Epidermal melanocyte (primary cell): ENCODE results near the gene CASKIN2.
"Not testable (repeated sequence)": the region's sequence is repeated elsewhere in the genome, so short reads cannot be mapped to it uniquely, and the experiment has no call there.

ENCODE experiments used
- DNase-seq: peaks from one replicate; pipeline ENCODE4 v3.0.0; 2011; ENCODE audit warnings: low spot score; ENCODE audit not compliant: insufficient read length

CASKIN2 gene

DNA sequence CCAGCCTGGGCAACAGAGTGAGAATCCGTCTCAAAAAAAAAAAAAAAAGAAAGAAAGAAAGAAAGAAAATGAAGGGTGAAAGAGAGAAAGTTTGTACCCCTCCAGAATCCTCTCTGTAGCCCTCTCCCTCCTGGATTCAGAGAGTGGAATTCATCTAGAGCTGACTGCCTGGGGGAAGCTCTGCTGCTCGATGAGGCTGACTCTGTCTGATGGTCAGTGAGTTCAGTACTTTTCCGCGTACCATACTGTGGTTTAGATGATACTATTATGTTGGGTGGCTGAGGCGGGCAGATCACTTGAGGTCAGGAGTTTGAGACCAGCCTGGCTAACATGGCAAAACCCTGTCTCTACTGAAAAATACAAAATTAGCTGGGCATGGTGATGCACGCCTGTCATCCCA lies 44.1 kb downstream of the CASKIN2 start:
- DNase-seq: no peak

- DNase-seq: no peak
These were observed 46.5 kb downstream of the CASKIN2 start for GRCh38 chr17:75468779-75469373.

DNA sequence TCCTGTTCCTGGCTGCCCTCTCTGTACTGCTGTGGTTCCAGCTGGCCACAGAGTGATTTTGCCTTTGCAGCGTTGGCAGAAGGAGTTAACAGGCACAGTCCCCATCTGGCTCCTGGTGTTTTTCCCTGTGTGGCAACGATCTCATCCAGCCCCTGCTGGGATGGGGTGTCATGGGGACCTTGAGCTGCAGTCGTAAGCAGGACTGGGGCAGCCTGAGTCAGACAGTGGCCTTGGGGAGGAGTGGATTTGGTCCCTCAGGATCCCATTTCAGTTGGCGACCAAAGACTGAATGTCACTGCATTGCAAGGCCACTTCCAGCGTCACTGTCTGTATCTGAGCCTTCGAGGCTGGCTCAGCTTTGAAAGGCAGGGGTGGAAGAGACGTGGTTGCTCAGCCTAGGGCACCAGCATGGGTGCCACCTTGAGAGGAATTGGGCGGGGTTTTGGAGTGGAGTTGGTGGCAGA lies 47.0 kb downstream of the CASKIN2 start:
- no peak for DNase-seq

- no peak for DNase-seq
These were observed 50.3 kb downstream of the CASKIN2 start for GRCh38 chr17:75465039-75465438.

DNA sequence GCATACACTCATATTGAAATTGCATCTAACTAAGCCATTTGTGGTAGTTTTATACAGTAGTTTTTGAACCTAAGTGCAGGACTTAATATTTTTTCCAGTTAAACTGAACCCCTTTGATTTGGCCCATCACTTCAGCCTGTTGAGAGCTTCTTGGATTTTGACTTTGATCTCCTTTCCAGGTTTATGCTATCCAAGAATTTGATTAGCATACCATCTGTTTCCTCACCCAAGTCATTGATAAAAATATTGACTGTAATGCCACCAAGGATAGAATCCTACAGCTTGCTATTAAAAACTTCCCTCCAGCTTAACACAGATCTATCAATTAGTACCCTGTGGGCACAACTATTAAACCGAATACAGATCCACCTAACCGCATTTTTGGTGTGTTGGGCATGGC lies 51.7 kb downstream of the CASKIN2 start:
- no peak for DNase-seq

DNA sequence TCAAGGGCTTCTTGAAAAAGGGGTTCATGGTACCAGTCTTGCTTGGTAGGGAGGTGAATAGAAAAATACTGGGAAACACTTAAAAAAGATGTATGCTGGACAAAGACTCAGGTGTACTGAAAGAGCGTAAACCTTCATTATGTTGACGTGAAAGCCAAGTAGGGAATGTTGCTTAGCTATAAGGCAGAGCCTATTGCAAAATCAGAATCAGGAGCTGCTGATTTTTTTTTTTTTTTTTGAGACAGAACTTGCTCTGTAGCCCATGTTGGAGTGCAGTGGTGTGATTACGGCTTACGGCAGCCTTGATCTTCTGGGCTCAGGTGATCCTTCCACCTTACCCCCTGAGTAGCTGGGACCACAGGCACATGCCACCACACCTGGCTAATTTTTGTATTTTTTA lies 55.0 kb downstream of the CASKIN2 start:
- no peak for DNase-seq

DNA sequence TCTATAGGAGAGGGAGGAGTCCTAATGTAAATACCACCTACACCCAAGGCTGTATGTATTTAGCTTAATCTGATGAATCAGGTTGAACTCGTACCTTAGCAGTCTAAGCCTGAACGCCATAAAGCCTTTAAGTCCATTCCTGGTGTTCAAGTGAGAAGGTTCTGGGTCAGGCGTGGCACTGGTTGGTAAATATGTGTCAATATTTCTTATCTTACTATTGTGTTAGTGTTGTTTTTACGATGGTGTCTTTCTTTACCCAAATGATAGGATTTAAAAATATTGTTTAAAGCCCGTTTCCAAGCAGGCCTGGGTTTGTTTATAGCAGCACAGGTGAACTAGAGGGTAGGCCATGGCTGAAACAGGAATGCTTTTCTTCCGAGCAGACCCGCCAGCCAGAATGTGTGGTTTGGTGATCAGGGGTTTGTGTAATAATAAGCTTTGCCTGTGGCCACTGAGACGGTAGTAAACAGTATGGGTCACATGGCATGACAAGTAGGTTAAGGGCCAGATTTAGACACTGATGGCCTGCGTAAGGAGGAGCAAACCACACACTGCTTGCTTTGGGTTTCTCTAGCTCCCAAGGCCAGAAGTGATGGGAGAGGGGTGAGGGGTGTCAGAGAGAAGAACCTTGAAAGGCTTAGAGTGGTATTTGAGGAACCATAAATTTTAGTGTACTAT lies 55.6 kb downstream of the CASKIN2 start:
- DNase-seq: no peak

DNA sequence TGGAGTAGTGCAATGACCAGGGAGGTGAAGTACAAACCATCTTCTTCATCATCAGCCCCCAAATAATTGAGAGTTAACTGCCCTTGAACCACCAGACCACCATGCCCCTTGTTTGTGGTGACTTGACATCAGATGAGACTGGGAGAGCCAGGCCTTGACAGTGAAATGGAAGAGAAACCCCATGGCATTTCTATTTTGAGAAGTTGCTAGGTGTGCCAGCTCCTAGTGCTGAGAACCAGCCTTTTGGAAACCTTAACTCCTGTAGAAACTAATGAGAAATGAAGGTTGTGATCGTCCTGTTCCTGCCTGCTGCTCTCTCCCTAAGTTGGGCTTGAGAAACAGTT lies 56.1 kb downstream of the CASKIN2 start:
- DNase-seq: no peak

- no peak for DNase-seq
These were observed 58.2 kb downstream of the CASKIN2 start for GRCh38 chr17:75457047-75457654.

DNA sequence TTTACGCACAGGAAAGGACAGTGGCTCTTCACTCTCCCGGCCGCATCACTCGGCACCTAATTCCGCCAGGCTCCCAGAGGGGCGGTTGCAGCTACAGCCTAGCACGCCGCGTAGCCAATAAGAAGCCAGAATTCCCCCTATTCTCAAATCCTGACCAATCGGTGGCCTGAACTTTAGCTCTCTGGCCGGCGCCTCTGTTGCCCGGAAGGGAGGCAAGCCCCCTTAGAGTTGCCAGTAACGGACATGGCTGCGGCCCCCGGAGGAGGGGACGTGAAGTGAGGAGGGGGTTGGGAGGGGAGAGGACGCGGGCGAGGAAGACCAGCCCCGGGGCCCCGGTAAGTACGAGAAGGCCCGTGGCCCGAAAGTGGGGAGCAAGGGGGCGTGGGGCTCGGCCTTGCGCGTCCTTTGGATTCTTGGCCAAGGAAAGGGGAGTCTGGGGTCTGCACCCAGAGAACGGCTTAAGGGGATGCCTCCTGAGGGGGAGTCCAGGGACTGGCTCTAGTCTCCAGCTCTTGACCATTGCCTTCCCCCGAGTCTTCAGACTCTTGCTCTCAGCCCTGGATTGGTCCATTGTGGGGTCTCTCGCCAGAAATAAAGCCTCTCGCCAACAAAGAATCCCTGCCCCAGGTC lies 58.8 kb downstream of the CASKIN2 start, which contains the start of gene TMEM94:
TSS of gene TMEM94 (plus strand) at position 219 of the 630 bp plus-strand sequence. CDS start 15,271 bp downstream, outside the sequence.
- DNase-seq: peak; percentile 97

DNA sequence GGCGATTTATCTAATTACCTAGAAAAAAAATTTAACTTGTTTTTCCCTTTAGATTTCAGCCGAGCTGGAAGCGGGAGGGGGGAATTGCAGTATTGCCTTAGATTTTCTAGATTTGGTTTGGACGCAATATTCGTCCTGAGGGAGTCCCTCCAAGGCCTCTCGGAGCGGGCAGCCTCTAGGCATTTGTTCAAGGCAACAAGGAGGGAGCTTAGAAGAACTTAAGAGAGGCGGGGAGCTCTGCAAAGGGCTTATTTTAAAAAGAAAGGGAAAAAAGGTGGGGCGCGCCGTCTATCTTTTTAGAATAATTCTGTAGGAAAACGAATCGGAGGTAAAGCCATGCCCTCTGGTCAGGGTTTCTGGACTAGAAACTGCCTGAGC lies 59.3 kb downstream of the CASKIN2 start:
- no peak for DNase-seq

GRCh38 chr17:75454672-75455071 lies 60.7 kb downstream of the CASKIN2 start:
- DNase-seq: not testable (repeated sequence)

DNA sequence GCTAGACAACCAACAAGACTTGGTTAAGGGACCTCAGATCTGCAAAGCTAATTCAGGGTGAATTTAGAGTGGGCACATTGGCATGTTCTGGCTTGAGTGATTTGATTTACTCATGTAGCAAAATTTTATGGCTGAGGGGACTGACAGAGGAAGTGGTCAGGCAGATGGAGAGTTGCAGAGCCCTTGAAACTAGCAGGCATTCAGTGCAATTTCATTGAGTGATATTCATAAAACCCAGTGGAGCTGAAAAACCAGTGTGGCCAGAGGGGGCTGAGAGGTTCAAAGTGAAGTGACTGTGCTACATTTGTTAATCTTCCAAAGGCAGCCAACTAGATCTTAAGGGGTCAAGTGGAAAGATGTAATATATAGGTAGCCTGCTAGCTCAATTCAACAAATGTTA lies 61.1 kb downstream of the CASKIN2 start:
- DNase-seq: no peak

- no peak for DNase-seq
These were observed 65.1 kb downstream of the CASKIN2 start for GRCh38 chr17:75450270-75450669.
